H9 (cell line): ENCODE data around the gene MAN1A1. TPM values are rescaled to one million over a fixed set of nuclear protein-coding genes. Genes with fewer than 3 reads are reported as not detected.

Source experiments
- DNase-seq: peaks from one replicate; pipeline ENCODE4 v3.0.0-alpha.2; 2017
- H2AFZ ChIP-seq: one replicate; pipeline ENCODE4 v1.6.1; 2013; ENCODE audit warnings: mild to moderate bottlenecking, low read length, control low read depth, moderate library complexity
- H2AK5ac ChIP-seq: 2 replicates; pipeline ENCODE4 v1.6.1; 2013; ENCODE audit warnings: low read length, control low read depth, mixed read lengths; ENCODE audit not compliant: insufficient read length
- H2BK120ac ChIP-seq: one replicate; pipeline ENCODE4 v1.6.1; 2013; ENCODE audit warnings: low read depth, mild to moderate bottlenecking, low read length, control low read depth, inconsistent platforms; ENCODE audit not compliant: poor library complexity, severe bottlenecking
- H2BK12ac ChIP-seq: 2 replicates; pipeline ENCODE4 v1.6.1; 2013; ENCODE audit warnings: low read length, control low read depth, mixed read lengths, low read depth; ENCODE audit not compliant: insufficient read length
- H2BK15ac ChIP-seq: 2 replicates; pipeline ENCODE4 v1.6.1; 2013; ENCODE audit warnings: low read depth, low read length, control low read depth
- H2BK20ac ChIP-seq: one replicate; pipeline ENCODE4 v1.6.1; 2013; ENCODE audit warnings: low read depth, mild to moderate bottlenecking, low read length, control low read depth, inconsistent platforms; ENCODE audit not compliant: poor library complexity, severe bottlenecking
- H2BK5ac ChIP-seq: 2 replicates; pipeline ENCODE4 v1.6.1; 2013; ENCODE audit warnings: low read length, control low read depth, mixed read lengths; ENCODE audit not compliant: insufficient read length
- H3K14ac ChIP-seq: 2 replicates; pipeline ENCODE4 v1.6.1; 2013; ENCODE audit warnings: low read length, control low read depth; ENCODE audit not compliant: insufficient read depth
- H3K18ac ChIP-seq: 2 replicates; pipeline ENCODE4 v1.6.1; 2013; ENCODE audit warnings: low read depth, mild to moderate bottlenecking, mixed read lengths, low read length, control low read depth; ENCODE audit not compliant: insufficient read length
- H3K23ac ChIP-seq: 2 replicates; pipeline ENCODE4 v1.6.1; 2013; ENCODE audit warnings: low read length, control low read depth, mixed read lengths, low read depth; ENCODE audit not compliant: insufficient read length
- H3K23me2 ChIP-seq: 2 replicates; pipeline ENCODE4 v1.6.1; 2013; ENCODE audit warnings: low read depth, mild to moderate bottlenecking, mixed read lengths, low read length, control low read depth; ENCODE audit not compliant: insufficient read length, poor library complexity, severe bottlenecking
- H3K27ac ChIP-seq: 2 replicates; pipeline ENCODE4 v1.5.1; 2013; ENCODE audit warnings: low read length, control low read depth, mixed read lengths, low read depth; ENCODE audit not compliant: insufficient read length
- H3K27me3 ChIP-seq: 2 replicates; pipeline ENCODE4 v1.6.1; 2013; ENCODE audit warnings: low read length, control low read depth, inconsistent platforms; ENCODE audit not compliant: insufficient read depth
- H3K4ac ChIP-seq: 2 replicates; pipeline ENCODE4 v1.6.1; 2013; ENCODE audit warnings: low read depth, mild to moderate bottlenecking, control low read depth, inconsistent platforms, low read length, moderate library complexity
- H3K4me1 ChIP-seq: 2 replicates; pipeline ENCODE4 v1.6.1; 2013; ENCODE audit warnings: low read length, control low read depth, inconsistent platforms; ENCODE audit not compliant: insufficient read depth
- H3K4me2 ChIP-seq: 2 replicates; pipeline ENCODE4 v1.6.1; 2013; ENCODE audit warnings: low read length, control low read depth, mixed read lengths; ENCODE audit not compliant: insufficient read length, insufficient read depth
- H3K56ac ChIP-seq: 2 replicates; pipeline ENCODE4 v1.6.1; 2013; ENCODE audit warnings: low read depth, mild to moderate bottlenecking, mixed read lengths, low read length, control low read depth; ENCODE audit not compliant: insufficient read length
- H3K79me1 ChIP-seq: 2 replicates; pipeline ENCODE4 v1.6.1; 2013; ENCODE audit warnings: low read depth, mild to moderate bottlenecking, moderate library complexity, low read length, control low read depth, inconsistent platforms; ENCODE audit not compliant: insufficient read depth, poor library complexity, severe bottlenecking
- H3K79me2 ChIP-seq: 2 replicates; pipeline ENCODE4 v1.6.1; 2013; ENCODE audit warnings: low read length, control low read depth, inconsistent platforms; ENCODE audit not compliant: insufficient read depth
- H3K9ac ChIP-seq: 2 replicates; pipeline ENCODE4 v1.6.1; 2013; ENCODE audit warnings: low read length, control low read depth, mixed read lengths; ENCODE audit not compliant: insufficient read length; ENCODE audit errors: extremely low read depth
- H3K9me3 ChIP-seq: one replicate; pipeline ENCODE4 v1.6.1; 2013; ENCODE audit warnings: low read depth, low read length, inconsistent platforms; ENCODE audit not compliant: control insufficient read depth
- H3T11ph ChIP-seq: one replicate; pipeline ENCODE4 v1.6.1; 2013; ENCODE audit warnings: mild to moderate bottlenecking, low read length, control low read depth, inconsistent platforms
- H4K20me1 ChIP-seq: one replicate; pipeline ENCODE4 v1.6.1; 2013; ENCODE audit not compliant: control insufficient read depth, insufficient read length, insufficient read depth
- H4K5ac ChIP-seq: 2 replicates; pipeline ENCODE4 v1.6.1; 2013; ENCODE audit warnings: low read depth, mild to moderate bottlenecking, mixed read lengths, low read length, control low read depth; ENCODE audit not compliant: insufficient read length
- H4K8ac ChIP-seq: replicated peaks from 2 replicates; pipeline ENCODE4 v1.6.1; 2013; ENCODE audit warnings: low read length, control low read depth, mixed read lengths, low read depth; ENCODE audit not compliant: insufficient read length
- H4K91ac ChIP-seq: 2 replicates; pipeline ENCODE4 v1.6.1; 2013; ENCODE audit warnings: low read depth, mild to moderate bottlenecking, moderate library complexity, mixed read lengths, low read length, control low read depth; ENCODE audit not compliant: insufficient read length
- H3K27ac Mint-ChIP-seq, 3 experiments: 2 replicates in 2 of 3; 3 replicates in 1 of 3; pipeline ENCODE4 v1.8.0; 2020 to 2021; ENCODE audit warnings: mixed read lengths in 3 of 3, mild to moderate bottlenecking in 1 of 3, moderate library complexity in 1 of 3
- H3K27me3 Mint-ChIP-seq: 2 replicates; pipeline ENCODE4 v1.8.0; 2021; ENCODE audit warnings: low read depth, mild to moderate bottlenecking, moderate library complexity, mixed read lengths
- H3K36me3 Mint-ChIP-seq, 3 experiments: 2 replicates in 2 of 3; 3 replicates in 1 of 3; pipeline ENCODE4 v1.8.0; 2020 to 2021; ENCODE audit warnings: low read depth in 3 of 3, mixed read lengths in 3 of 3; ENCODE audit not compliant: insufficient read depth in 1 of 3
- H3K4me1 Mint-ChIP-seq, 2 experiments: 2 replicates each; pipeline ENCODE4 v1.8.0; 2020; ENCODE audit warnings: mixed read lengths in 2 of 2
- H3K4me3 Mint-ChIP-seq, 2 experiments: 2 replicates in 1 of 2; 3 replicates in 1 of 2; pipeline ENCODE4 v1.8.0; 2020 to 2021; ENCODE audit warnings: mild to moderate bottlenecking in 2 of 2, mixed read lengths in 2 of 2, moderate library complexity in 1 of 2
- H3K9me3 Mint-ChIP-seq, 2 experiments: 2 replicates in 1 of 2; 3 replicates in 1 of 2; pipeline ENCODE4 v1.8.0; 2020; ENCODE audit warnings: mild to moderate bottlenecking in 2 of 2, mixed read lengths in 2 of 2, moderate library complexity in 1 of 2
- WGBS: extraction: QIAGEN DNeasy Blood & Tissue Kit; methylation state at CpG from one replicate; pipeline ENCODE4 v1.1.7; 2013; ENCODE audit warnings: missing lambda C conversion rate, low lambda C conversion rate, mixed read lengths; ENCODE audit not compliant: insufficient read length; ENCODE audit errors: extremely low coverage; 5-methylcytosine and 5-hydroxymethylcytosine counted together
- total RNA-seq: library from RNA; stranded (reverse); gene quantifications from 2 replicates; pipeline ENCODE4 v1.2.1, GENCODE V29; 2021
- TF ChIP-seq, protein P1 (sequence below): fragments of 200-600 bp; sonication (generic); conservative IDR thresholded peaks from 3 replicates; pipeline ENCODE4 v1.8.0; 2021; ENCODE audit warnings: antibody characterized with exemption, mild to moderate bottlenecking

The MAN1A1 gene
- total RNA-seq, 1 experiment from 2014 or later: 1.6 TPM

DNA sequence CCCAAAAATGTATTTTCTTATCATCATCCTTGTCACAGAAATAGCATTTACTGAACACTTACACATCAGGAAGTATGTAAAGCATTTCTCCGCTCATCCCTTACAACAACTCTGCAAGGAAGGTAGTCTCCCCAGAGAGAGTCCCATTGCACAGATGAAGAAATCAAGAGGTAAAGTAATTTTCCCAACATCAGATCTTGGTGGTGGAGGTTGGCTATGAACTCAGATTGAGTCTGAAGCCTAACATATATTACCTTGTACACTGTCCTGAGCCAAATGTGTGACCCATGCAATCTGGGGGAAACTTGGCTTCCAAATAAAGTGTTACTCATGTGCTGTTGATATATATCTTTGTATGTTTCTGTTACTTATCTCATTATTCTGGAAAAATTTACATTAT is 31.4 kb downstream of the MAN1A1 start:
- Histone ChIP-seq H3K4me1 (no peaks in the 10 kb centered on the region), H2AK5ac (no peak overlapping the region), H3K23ac (no peak overlapping the region), H2BK12ac (no peak overlapping the region), H2AFZ (no peak overlapping the region), H3K4me2 (no peak overlapping the region), H4K91ac (no peak overlapping the region), H3K9me3 (no peaks in the 10 kb centered on the region), H2BK120ac (no peak overlapping the region), H4K8ac (no peak overlapping the region), H3K9ac (no peak overlapping the region), H3K18ac (no peak overlapping the region), H4K5ac (no peak overlapping the region), H3K56ac (no peak overlapping the region), H3K27me3 (no peaks in the 10 kb centered on the region), H3K79me2 (no peaks in the 10 kb centered on the region), H2BK5ac (no peak overlapping the region), H3K27ac (no peak overlapping the region), H4K20me1 (no peaks in the 10 kb centered on the region), H2BK15ac (no peak overlapping the region), H3K79me1 (no peaks in the 10 kb centered on the region), H3K23me2 (no peaks in the 10 kb centered on the region), H3K14ac (no peak overlapping the region), H3T11ph (no peak overlapping the region), H3K4ac (no peak overlapping the region), H2BK20ac (no peak overlapping the region)
- DNase-seq: no peak
- TF ChIP-seq, protein P1, sequence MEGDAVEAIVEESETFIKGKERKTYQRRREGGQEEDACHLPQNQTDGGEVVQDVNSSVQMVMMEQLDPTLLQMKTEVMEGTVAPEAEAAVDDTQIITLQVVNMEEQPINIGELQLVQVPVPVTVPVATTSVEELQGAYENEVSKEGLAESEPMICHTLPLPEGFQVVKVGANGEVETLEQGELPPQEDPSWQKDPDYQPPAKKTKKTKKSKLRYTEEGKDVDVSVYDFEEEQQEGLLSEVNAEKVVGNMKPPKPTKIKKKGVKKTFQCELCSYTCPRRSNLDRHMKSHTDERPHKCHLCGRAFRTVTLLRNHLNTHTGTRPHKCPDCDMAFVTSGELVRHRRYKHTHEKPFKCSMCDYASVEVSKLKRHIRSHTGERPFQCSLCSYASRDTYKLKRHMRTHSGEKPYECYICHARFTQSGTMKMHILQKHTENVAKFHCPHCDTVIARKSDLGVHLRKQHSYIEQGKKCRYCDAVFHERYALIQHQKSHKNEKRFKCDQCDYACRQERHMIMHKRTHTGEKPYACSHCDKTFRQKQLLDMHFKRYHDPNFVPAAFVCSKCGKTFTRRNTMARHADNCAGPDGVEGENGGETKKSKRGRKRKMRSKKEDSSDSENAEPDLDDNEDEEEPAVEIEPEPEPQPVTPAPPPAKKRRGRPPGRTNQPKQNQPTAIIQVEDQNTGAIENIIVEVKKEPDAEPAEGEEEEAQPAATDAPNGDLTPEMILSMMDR: no peak
- Mint-ChIP-seq H3K27ac (no peak overlapping the region), H3K4me1 (no peaks in the 10 kb centered on the region), H3K9me3 (no peaks in the 10 kb centered on the region), H3K36me3 (no peaks in the 10 kb centered on the region), H3K27me3 (no peaks in the 10 kb centered on the region), H3K4me3 (no peak overlapping the region)
- WGBS: no CpG with 5 or more reads among the region's 1 CpG
